RWPE2 (cell line): ENCODE data around the gene FAM24A.

ENCODE experiments used
- ATAC-seq: fragments of 200-7000 bp; cut with Tn5 transposase; 3 replicates; pipeline ENCODE4 v1.9.1; 2021; ENCODE audit warnings: low read depth
- DNase-seq: peaks from one replicate; pipeline ENCODE4 v3.0.0-alpha.2; 2020; ENCODE audit warnings: low spot score
- H3K27ac ChIP-seq: fragments of 450-650 bp; 2 replicates; pipeline ENCODE4 v1.5.1; 2017; ENCODE audit warnings: mild to moderate bottlenecking; ENCODE audit not compliant: poor library complexity, severe bottlenecking
- H3K27me3 ChIP-seq: fragments of 250-450 bp; sonication (Bioruptor Pico); 2 replicates; pipeline ENCODE4 v1.5.1; 2021; ENCODE audit warnings: mild to moderate bottlenecking, moderate library complexity; ENCODE audit not compliant: insufficient read depth, poor library complexity, severe bottlenecking
- H3K36me3 ChIP-seq: fragments of 250-450 bp; sonication (Bioruptor Pico); 2 replicates; pipeline ENCODE4 v1.5.1; 2020; ENCODE audit warnings: low read depth, mild to moderate bottlenecking, moderate library complexity
- H3K4me1 ChIP-seq: fragments of 250-450 bp; sonication (Bioruptor Pico); 2 replicates; pipeline ENCODE4 v1.5.1; 2021; ENCODE audit warnings: mild to moderate bottlenecking, moderate library complexity; ENCODE audit not compliant: insufficient read depth, poor library complexity, severe bottlenecking
- H3K4me3 ChIP-seq: fragments of 250-450 bp; sonication (Bioruptor Pico); 2 replicates; pipeline ENCODE4 v1.5.1; 2021; ENCODE audit warnings: mild to moderate bottlenecking, moderate library complexity; ENCODE audit not compliant: severe bottlenecking
- H3K9me3 ChIP-seq: fragments of 250-450 bp; sonication (Bioruptor Pico); 2 replicates; pipeline ENCODE4 v1.5.1; 2021; ENCODE audit warnings: mild to moderate bottlenecking, moderate library complexity; ENCODE audit not compliant: severe bottlenecking
- CTCF ChIP-seq: fragments of 450-650 bp; IDR thresholded peaks from one replicate; pipeline ENCODE4 v1.5.1; 2017; ENCODE audit warnings: mild to moderate bottlenecking, moderate library complexity; ENCODE audit not compliant: poor library complexity, severe bottlenecking

Gene FAM24A

GRCh38 chr10:122930140-122930539 lies 19.7 kb downstream of the FAM24A start:
- Histone ChIP-seq H3K4me1 (no peaks in the 10 kb centered on the region), H3K27me3 (no peaks in the 10 kb centered on the region), H3K9me3 (no peaks in the 10 kb centered on the region), H3K4me3 (no peak overlapping the region), H3K36me3 (peaks cover 18% of the 10 kb centered on the region), H3K27ac (no peak overlapping the region)
- DNase-seq, result no peak
- no peak for TF ChIP-seq CTCF
- no peak for ATAC-seq

GRCh38 chr10:122931088-122931906 lies 20.9 kb downstream of the FAM24A start:
- H3K27ac ChIP-seq, result no peak overlapping the region
- H3K9me3 ChIP-seq, result no peaks in the 10 kb centered on the region
- no peak overlapping the region for H3K4me3 ChIP-seq
- no peak for DNase-seq
- no peak for ATAC-seq
- no peaks in the 10 kb centered on the region for H3K4me1 ChIP-seq
- peaks cover 25% of the 10 kb centered on the region for H3K36me3 ChIP-seq
- TF ChIP-seq CTCF, result no peak
- no peaks in the 10 kb centered on the region for H3K27me3 ChIP-seq

GRCh38 chr10:122939133-122939855 lies 28.9 kb downstream of the FAM24A start:
- no peaks in the 10 kb centered on the region for H3K27me3 ChIP-seq
- no peak for TF ChIP-seq CTCF

GRCh38 chr10:122939856-122940543 lies 29.6 kb downstream of the FAM24A start:
- H3K4me3 ChIP-seq, result no peak overlapping the region
- ATAC-seq, result no peak
- H3K27ac ChIP-seq, result no peak overlapping the region
- H3K36me3 ChIP-seq, result peaks cover 47% of the 10 kb centered on the region
- no peaks in the 10 kb centered on the region for H3K27me3 ChIP-seq
- no peak for TF ChIP-seq CTCF
- H3K9me3 ChIP-seq, result no peaks in the 10 kb centered on the region
- no peaks in the 10 kb centered on the region for H3K4me1 ChIP-seq
- DNase-seq, result no peak

More at GRCh38 chr10:122939133-122939855, 28.9 kb downstream of the FAM24A start:
- Histone ChIP-seq H3K36me3 (peaks cover 42% of the 10 kb centered on the region), H3K4me3 (no peak overlapping the region), H3K4me1 (no peaks in the 10 kb centered on the region), H3K27ac (no peak overlapping the region), H3K9me3 (no peaks in the 10 kb centered on the region)
- DNase-seq (no peak), ATAC-seq (no peak)
